HepG2 (cell line): ENCODE data around the gene ARX. TPM values are rescaled to one million over a fixed set of nuclear protein-coding genes. Genes with fewer than 3 reads are reported as not detected.

ENCODE experiments used
- ATAC-seq: fragments of 200-7000 bp; cut with Tn5 transposase; 3 replicates; pipeline ENCODE4 v1.9.1; 2020; ENCODE audit warnings: mild to moderate bottlenecking, moderate library complexity
- BruUV-seq: library from RNA; stranded (reverse); fragments of 400-500 nt; replicated peaks from 2 replicates; lab custom pipeline; 2021; lab: Mats Ljungman, UMichigan
- CTCF ChIA-PET: fragments of 300-600 bp; formaldehyde crosslinking; extraction: SDS; loops from one replicate; lab custom pipeline; 2021; ENCODE audit warnings: low total read pairs, inconsistent platforms, low intra/inter-chr PET ratio; lab: Yijun Ruan, JAX
- POLR2A ChIA-PET: fragments of 350-600 bp; sonication (Branson Sonifier 250); formaldehyde crosslinking; loops from one replicate; lab custom pipeline; 2020; ENCODE audit warnings: antibody characterized with exemption, inconsistent platforms; lab: Yijun Ruan, JAX
- DNase-seq: peaks from one replicate; pipeline ENCODE4 v3.0.0-alpha.2; 2015; ENCODE audit warnings: low spot score
- FAIRE-seq: peaks from 3 replicates; lab custom pipeline; 2011; peaks lifted over from hg19 to GRCh38; lab: Jason Lieb, UNC
- H2AFZ ChIP-seq: one replicate; pipeline ENCODE4 v1.6.1; 2011; ENCODE audit warnings: low read length, inconsistent platforms
- H3K27ac ChIP-seq: fragments of 300-600 bp; 3 replicates; pipeline ENCODE4 v1.8.0; 2011; ENCODE audit warnings: mixed run types, mild to moderate bottlenecking, mixed read lengths, low read length, inconsistent platforms; ENCODE audit not compliant: insufficient read depth; ENCODE audit errors: extremely low read length
- H3K27me3 ChIP-seq, 2 experiments: fragments of 200-600 bp in 1 of 2; 2 replicates in 1 of 2; 3 replicates in 1 of 2; pipeline versions ENCODE4 v1.6.0 to v1.8.0; 2011; ENCODE audit warnings: low read length in 2 of 2, mild to moderate bottlenecking in 2 of 2, moderate library complexity in 2 of 2, inconsistent platforms in 1 of 2; ENCODE audit not compliant: insufficient read depth in 2 of 2, control insufficient read depth in 1 of 2
- H3K36me3 ChIP-seq, 2 experiments: fragments of 200-600 bp in 1 of 2; replicated peaks in 1 of 2; 2 replicates in 1 of 2; 3 replicates in 1 of 2; pipeline versions ENCODE4 v1.5.1 to v1.8.0; 2011; ENCODE audit warnings: low read length in 2 of 2, inconsistent platforms in 1 of 2; ENCODE audit not compliant: insufficient read depth in 2 of 2, control insufficient read depth in 1 of 2
- H3K4me1 ChIP-seq: 2 replicates; pipeline ENCODE4 v1.5.1; 2012; ENCODE audit warnings: low read length, inconsistent platforms; ENCODE audit not compliant: insufficient read depth
- H3K4me2 ChIP-seq: 2 replicates; pipeline ENCODE4 v1.6.0; 2011; ENCODE audit warnings: low read depth, low read length, inconsistent platforms
- H3K4me3 ChIP-seq, 3 experiments: fragments of 200-600 bp in 1 of 3; sonication (generic), shearing (Covaris generic) in 1 of 3; replicated peaks in 1 of 3; 2 replicates each; pipeline ENCODE4 v1.5.1; 2011 to 2016; ENCODE audit warnings: low read length in 3 of 3, inconsistent platforms in 2 of 3, low read depth in 2 of 3, mild to moderate bottlenecking in 2 of 3, control low read depth in 1 of 3, mixed read lengths in 1 of 3; ENCODE audit not compliant: insufficient read depth in 1 of 3
- H3K79me2 ChIP-seq: one replicate; pipeline ENCODE4 v1.6.1; 2011; ENCODE audit warnings: low read length, inconsistent platforms; ENCODE audit not compliant: insufficient read depth
- H3K9ac ChIP-seq: 2 replicates; pipeline ENCODE4 v1.6.0; 2011; ENCODE audit warnings: mild to moderate bottlenecking, low read depth, low read length, inconsistent platforms; ENCODE audit not compliant: insufficient read depth
- H3K9me3 ChIP-seq: 2 replicates; pipeline ENCODE4 v1.5.1; 2012; ENCODE audit warnings: mild to moderate bottlenecking, low read length
- H4K20me1 ChIP-seq: 2 replicates; pipeline ENCODE4 v1.6.0; 2011; ENCODE audit warnings: inconsistent platforms, mild to moderate bottlenecking, low read length, moderate library complexity; ENCODE audit not compliant: insufficient read depth
- JUND ChIP-seq: sonication (generic); formaldehyde crosslinking; IDR thresholded peaks from 2 replicates; pipeline ENCODE4 v1.8.0; 2022; ENCODE audit warnings: mild to moderate bottlenecking, missing genetic modification reagents
- KAT2B ChIP-seq: fragments of 150-350 bp; IDR thresholded peaks from 2 replicates; pipeline ENCODE4 v1.6.1; 2014; ENCODE audit warnings: low read depth, low read length, borderline replicate concordance
- RAD21 ChIP-seq: fragments of 450-650 bp; formaldehyde crosslinking; IDR thresholded peaks from 2 replicates; pipeline ENCODE4 v1.5.0; 2020; ENCODE audit warnings: mild to moderate bottlenecking
- SALL1 ChIP-seq: sonication (generic); formaldehyde crosslinking; IDR thresholded peaks from 2 replicates; pipeline ENCODE4 v1.8.0; 2022; ENCODE audit warnings: mild to moderate bottlenecking, missing genetic modification reagents
- STAG1 ChIP-seq: sonication (generic); formaldehyde crosslinking; IDR thresholded peaks from 2 replicates; pipeline ENCODE4 v1.4.0; 2020; ENCODE audit warnings: missing genetic modification reagents
- ZKSCAN8 ChIP-seq: IDR thresholded peaks from 2 replicates; pipeline ENCODE4 v1.6.1; 2016; ENCODE audit warnings: borderline replicate concordance, missing genetic modification reagents, missing compliant biosample characterization
- ZNF777 ChIP-seq: sonication (generic); formaldehyde crosslinking; IDR thresholded peaks from 2 replicates; pipeline ENCODE4 v1.4.0; 2020; ENCODE audit warnings: missing genetic modification reagents
- WGBS: methylation state at CpG from one replicate; pipeline ENCODE4 v1.1.6; 2017; ENCODE audit warnings: low lambda C conversion rate; 5-methylcytosine and 5-hydroxymethylcytosine counted together
- in situ Hi-C: cut with HindIII; loops from 2 replicates; pipeline ENCODE4 v1.10.0; 2017; ENCODE audit warnings: low pct_unique_long_range_greater_than_20kb; ENCODE audit not compliant: extremely low pct_ligation_motif_present
- intact Hi-C: fragments of 100-400 bp; cut with micrococcal nuclease; formaldehyde crosslinking; loops from one replicate; pipeline ENCODE4 v1.10.0; 2022; ENCODE audit not compliant: unreplicated experiment
- polyA plus RNA-seq, 8 experiments: library from polyadenylated mRNA; depleted of rRNA in 3 of 8; stranded (reverse) in 7 of 8; unstranded in 1 of 8; fragments of >200 nt; fragmentation: Illumina TruSeq in 4 of 8; extraction: Trizol in 4 of 8; gene quantifications; 2 replicates each; pipeline versions ENCODE4 v1.2.1 to v1.2.3, GENCODE V29; 2011 to 2016; ENCODE audit warnings: low read depth in 4 of 8, missing spikeins in 1 of 8, mixed read lengths in 1 of 8; ENCODE audit not compliant: insufficient read depth in 1 of 8
- total RNA-seq, 5 experiments: library from RNA; depleted of rRNA; stranded (reverse); fragments of >200 nt; fragmentation: Illumina TruSeq; extraction: Trizol; gene quantifications; 2 replicates each; pipeline ENCODE4 v1.2.3, GENCODE V29; 2016; ENCODE audit warnings: low read depth in 1 of 5
- TF ChIP-seq, protein P1 (sequence below): sonication (generic); formaldehyde crosslinking; IDR thresholded peaks from 2 replicates; pipeline ENCODE4 v1.4.0; 2020; ENCODE audit warnings: missing genetic modification reagents
- TF ChIP-seq, protein P2 (sequence below): sonication (generic); formaldehyde crosslinking; IDR thresholded peaks from 2 replicates; pipeline ENCODE4 v1.8.0; 2022; ENCODE audit warnings: missing genetic modification reagents, mild to moderate bottlenecking, inconsistent platforms, borderline replicate concordance
- TF ChIP-seq, protein P3 (sequence below): sonication (generic); formaldehyde crosslinking; IDR thresholded peaks from 2 replicates; pipeline ENCODE4 v1.5.0; 2020; ENCODE audit warnings: mild to moderate bottlenecking, missing genetic modification reagents, moderate library complexity

Gene ARX
- total and polyA plus RNA-seq, 2 of the 13 experiments (the other 11 are each of a cell fraction or from before 2014, with no cell fraction given): not detected

DNA sequence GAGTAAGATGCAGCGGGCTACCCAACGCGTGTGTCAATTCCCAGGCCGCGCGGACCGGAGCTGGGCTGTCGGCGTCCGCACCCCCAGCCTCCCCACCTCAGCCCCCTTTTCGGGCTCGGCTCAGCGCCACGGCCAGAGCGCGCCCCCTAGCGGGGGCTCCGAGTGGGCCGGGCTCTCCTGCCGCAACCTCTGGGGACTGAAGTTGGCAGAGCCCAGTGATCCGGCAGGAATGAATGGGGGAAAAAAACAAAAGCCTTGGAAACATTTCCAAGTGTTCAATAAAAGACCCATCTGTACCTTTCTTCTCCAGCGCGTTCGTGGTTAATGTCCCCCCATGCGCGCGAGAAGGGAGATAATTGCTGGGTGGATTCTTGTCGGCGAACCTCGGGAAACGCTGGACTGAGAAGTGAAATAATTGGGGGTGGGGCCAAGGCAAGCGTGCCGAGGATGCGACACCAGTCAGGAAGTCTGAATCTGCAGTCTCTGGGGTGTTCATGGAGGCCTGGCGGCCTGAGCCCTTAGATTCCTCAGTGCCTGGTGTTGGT lies 5.2 kb upstream of the ARX start:
- Histone ChIP-seq H2AFZ (no peak overlapping the region), H3K4me2 (peak overlapping the region; percentile 58), H3K4me3 (peak overlapping the region in 2 of 3 experiments; percentile 44 to 61; a peak in 3 of 6 replicates), H3K9ac (no peak overlapping the region), H3K9me3 (no peaks in the 10 kb centered on the region), H3K36me3 (no peaks in the 10 kb centered on the region), H3K4me1 (peaks cover 14% of the 10 kb centered on the region), H4K20me1 (no peaks in the 10 kb centered on the region), H3K79me2 (no peaks in the 10 kb centered on the region), H3K27me3 (peaks cover 2 to 49% of the 10 kb centered on the region in 2 experiments), H3K27ac (no peak overlapping the region)
- CTCF ChIA-PET: interaction anchor here (1.0 kb wide), 1 partner anchor 184 kb away, joined by 3 read pairs; no protein-coding TSS in a partner anchor
- no peak for DNase-seq
- POLR2A ChIA-PET: no interaction called here
- peak; percentile 90 for ATAC-seq
- 0% methylated on average over 10 of the region's 35 CpGs for WGBS
- no TSS peak for BruUV-seq
- intact Hi-C loops (loop anchor here (2.0 to 5.0 kb wide), 3 partner anchors 121 to 269 kb away; no protein-coding TSS in a partner anchor), in situ Hi-C loops (loop anchor here (5.0 kb wide), 2 partner anchors 184 to 269 kb away; no protein-coding TSS in a partner anchor)
- 0 out of 2 replicates have a peak, but pooled peaks have one; percentile 36 for TF ChIP-seq ZNF777 (CRISPR knock-in tag)
- TF ChIP-seq JUND (CRISPR knock-in tag): no peak
- TF ChIP-seq RAD21 (CRISPR knock-in tag): peak; percentile 63
- TF ChIP-seq, protein P1, sequence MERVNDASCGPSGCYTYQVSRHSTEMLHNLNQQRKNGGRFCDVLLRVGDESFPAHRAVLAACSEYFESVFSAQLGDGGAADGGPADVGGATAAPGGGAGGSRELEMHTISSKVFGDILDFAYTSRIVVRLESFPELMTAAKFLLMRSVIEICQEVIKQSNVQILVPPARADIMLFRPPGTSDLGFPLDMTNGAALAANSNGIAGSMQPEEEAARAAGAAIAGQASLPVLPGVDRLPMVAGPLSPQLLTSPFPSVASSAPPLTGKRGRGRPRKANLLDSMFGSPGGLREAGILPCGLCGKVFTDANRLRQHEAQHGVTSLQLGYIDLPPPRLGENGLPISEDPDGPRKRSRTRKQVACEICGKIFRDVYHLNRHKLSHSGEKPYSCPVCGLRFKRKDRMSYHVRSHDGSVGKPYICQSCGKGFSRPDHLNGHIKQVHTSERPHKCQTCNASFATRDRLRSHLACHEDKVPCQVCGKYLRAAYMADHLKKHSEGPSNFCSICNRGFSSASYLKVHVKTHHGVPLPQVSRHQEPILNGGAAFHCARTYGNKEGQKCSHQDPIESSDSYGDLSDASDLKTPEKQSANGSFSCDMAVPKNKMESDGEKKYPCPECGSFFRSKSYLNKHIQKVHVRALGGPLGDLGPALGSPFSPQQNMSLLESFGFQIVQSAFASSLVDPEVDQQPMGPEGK: peak; percentile 30; the same call in 1 of the 2 replicates
- TF ChIP-seq, protein P2, sequence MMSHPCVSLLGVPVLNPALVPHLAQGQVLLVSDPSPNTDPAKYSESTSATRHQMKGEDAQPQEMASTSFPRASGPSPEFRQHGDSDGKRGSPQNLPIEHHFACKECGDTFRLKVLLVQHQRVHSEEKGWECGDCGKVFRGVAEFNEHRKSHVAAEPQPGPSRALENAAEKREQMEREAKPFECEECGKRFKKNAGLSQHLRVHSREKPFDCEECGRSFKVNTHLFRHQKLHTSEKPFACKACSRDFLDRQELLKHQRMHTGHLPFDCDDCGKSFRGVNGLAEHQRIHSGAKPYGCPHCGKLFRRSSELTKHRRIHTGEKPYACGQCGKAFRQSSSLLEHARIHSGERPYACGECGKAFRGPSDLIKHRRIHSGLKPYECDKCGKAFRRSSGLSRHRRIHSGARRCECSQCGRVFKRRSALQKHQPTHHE (CRISPR knock-in tag): no peak
- TF ChIP-seq ZKSCAN8 (CRISPR knock-in tag): no peak
- TF ChIP-seq SALL1 (CRISPR knock-in tag): 0 out of 2 replicates have a peak, but pooled peaks have one; percentile 24
- TF ChIP-seq STAG1 (CRISPR knock-in tag): peak; percentile 61
- TF ChIP-seq KAT2B: no peak
- TF ChIP-seq, protein P3, sequence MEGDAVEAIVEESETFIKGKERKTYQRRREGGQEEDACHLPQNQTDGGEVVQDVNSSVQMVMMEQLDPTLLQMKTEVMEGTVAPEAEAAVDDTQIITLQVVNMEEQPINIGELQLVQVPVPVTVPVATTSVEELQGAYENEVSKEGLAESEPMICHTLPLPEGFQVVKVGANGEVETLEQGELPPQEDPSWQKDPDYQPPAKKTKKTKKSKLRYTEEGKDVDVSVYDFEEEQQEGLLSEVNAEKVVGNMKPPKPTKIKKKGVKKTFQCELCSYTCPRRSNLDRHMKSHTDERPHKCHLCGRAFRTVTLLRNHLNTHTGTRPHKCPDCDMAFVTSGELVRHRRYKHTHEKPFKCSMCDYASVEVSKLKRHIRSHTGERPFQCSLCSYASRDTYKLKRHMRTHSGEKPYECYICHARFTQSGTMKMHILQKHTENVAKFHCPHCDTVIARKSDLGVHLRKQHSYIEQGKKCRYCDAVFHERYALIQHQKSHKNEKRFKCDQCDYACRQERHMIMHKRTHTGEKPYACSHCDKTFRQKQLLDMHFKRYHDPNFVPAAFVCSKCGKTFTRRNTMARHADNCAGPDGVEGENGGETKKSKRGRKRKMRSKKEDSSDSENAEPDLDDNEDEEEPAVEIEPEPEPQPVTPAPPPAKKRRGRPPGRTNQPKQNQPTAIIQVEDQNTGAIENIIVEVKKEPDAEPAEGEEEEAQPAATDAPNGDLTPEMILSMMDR (CRISPR knock-in tag): peak; percentile 76
- no peak for FAIRE-seq
